Measurements from ENCODE around the gene ZNF808. TPM values are rescaled to one million over a fixed set of nuclear protein-coding genes. Genes with fewer than 3 reads are reported as not detected.
"Not testable (repeated sequence)": the region's sequence is repeated elsewhere in the genome, so short reads cannot be mapped to it uniquely, and the experiment has no call there.

Gene ZNF808
- total RNA-seq, 1 experiment from 2014 or later, result 39.7 TPM

DNA sequence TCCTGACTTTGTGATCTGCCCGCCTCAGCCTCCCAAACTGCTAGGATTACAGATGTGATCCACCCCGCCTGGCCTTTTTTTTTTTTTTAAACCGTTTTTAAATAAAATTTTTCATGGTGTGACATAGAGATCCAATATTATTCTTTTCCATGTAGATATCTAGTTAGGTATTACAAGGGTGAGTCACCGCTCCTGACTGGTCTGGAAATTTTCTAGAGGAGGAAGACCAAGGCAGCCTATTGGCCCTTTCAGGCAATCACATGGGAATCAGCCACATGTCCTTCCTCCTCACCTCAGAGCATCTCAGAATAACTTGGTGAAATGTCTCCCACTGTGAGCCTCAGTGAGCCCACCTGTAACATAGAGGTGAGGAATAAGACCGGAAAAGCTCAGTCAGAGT lies 13.7 kb downstream of the ZNF808 start:
- H3K4me2 ChIP-seq (ENCODE audit: low read depth, low read length, poor library complexity, severe bottlenecking); H3K9me2 ChIP-seq (replicated peaks; ENCODE audit: insufficient read depth, low read length); H3K9ac ChIP-seq (ENCODE audit: low read length); H3K27ac ChIP-seq (ENCODE audit: low read length); H3K4me3 ChIP-seq (ENCODE audit: low read length); H3K4me1 ChIP-seq (ENCODE audit: low read length); H3K27me3 ChIP-seq (ENCODE audit: low read length); H3K9me3 ChIP-seq (ENCODE audit: low read length); DNase-seq; H4K20me1 ChIP-seq (ENCODE audit: insufficient read depth, low read depth, low read length); H2AFZ ChIP-seq (ENCODE audit: low read length): not testable (repeated sequence)
- Histone ChIP-seq H3K36me3 (ENCODE audit: insufficient read depth, low read length) (peaks cover 78% of the 10 kb centered on the region), H3K79me2 (ENCODE audit: low read length) (peaks cover 85% of the 10 kb centered on the region)

DNA sequence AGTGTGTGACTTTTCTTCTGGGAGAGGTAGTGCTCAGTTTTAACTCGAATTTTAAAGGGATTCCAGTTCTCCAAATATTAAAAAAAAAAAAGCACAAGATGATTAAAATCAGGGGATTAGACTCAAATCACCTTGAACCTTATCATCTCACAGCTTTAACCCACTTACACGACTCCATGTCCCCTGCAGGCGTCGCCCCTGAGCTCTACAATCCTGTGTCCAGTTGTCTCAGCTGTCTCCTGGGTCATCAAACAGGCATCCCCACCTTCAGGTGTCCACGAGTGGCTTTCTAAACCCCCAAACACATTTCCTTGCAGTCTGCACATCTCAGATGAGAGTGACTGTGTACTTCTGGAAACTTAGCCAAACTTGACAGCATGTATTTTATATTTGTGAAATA lies 14.1 kb downstream of the ZNF808 start:
- Histone ChIP-seq H3K4me1 (ENCODE audit: low read length) (0 out of 2 replicates have a peak, but pooled peaks cover under 1% of the 10 kb centered on the region), H3K36me3 (ENCODE audit: insufficient read depth, low read length) (peaks cover 82% of the 10 kb centered on the region), H3K9me3 (ENCODE audit: low read length) (peaks cover 9% of the 10 kb centered on the region), H3K9me2 (replicated peaks; ENCODE audit: insufficient read depth, low read length) (no peaks in the 10 kb centered on the region), H3K4me3 (ENCODE audit: low read length) (no peak overlapping the region), H4K20me1 (ENCODE audit: insufficient read depth, low read depth, low read length) (no peaks in the 10 kb centered on the region), H3K4me2 (ENCODE audit: low read depth, low read length, poor library complexity, severe bottlenecking) (no peak overlapping the region), H3K79me2 (ENCODE audit: low read length) (peaks cover 83% of the 10 kb centered on the region), H3K27ac (ENCODE audit: low read length) (no peak overlapping the region), H2AFZ (ENCODE audit: low read length) (no peak overlapping the region), H3K27me3 (ENCODE audit: low read length) (no peaks in the 10 kb centered on the region), H3K9ac (ENCODE audit: low read length) (no peak overlapping the region)
- DNase-seq, result no peak

DNA sequence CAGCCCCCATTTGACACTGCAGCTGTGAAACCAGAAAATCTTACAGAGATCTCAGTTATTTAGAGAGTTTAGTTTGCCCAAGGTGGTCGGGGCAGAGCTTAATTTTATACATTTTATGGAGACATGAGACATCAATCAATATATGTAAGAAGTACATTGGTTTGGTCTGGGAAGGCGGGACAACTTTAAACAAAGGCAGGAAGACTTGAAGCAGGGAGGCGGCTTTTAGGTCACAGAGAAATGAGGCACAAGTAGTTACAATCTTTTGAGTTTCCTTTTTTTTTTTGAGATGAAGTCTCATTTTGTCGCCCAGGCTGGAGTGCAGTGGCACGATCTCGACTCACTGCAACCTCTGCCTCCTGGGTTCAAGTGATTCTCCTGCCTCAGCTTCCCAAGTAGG lies 15.1 kb downstream of the ZNF808 start:
- H3K9me2 ChIP-seq (replicated peaks; ENCODE audit: insufficient read depth, low read length); H4K20me1 ChIP-seq (ENCODE audit: insufficient read depth, low read depth, low read length); H3K9me3 ChIP-seq (ENCODE audit: low read length); DNase-seq; H3K4me2 ChIP-seq (ENCODE audit: low read depth, low read length, poor library complexity, severe bottlenecking); H3K4me1 ChIP-seq (ENCODE audit: low read length); H3K27ac ChIP-seq (ENCODE audit: low read length); H3K27me3 ChIP-seq (ENCODE audit: low read length); H3K9ac ChIP-seq (ENCODE audit: low read length); H2AFZ ChIP-seq (ENCODE audit: low read length); H3K4me3 ChIP-seq (ENCODE audit: low read length): not testable (repeated sequence)
- H3K79me2 ChIP-seq (ENCODE audit: low read length), result peaks cover 77% of the 10 kb centered on the region
- H3K36me3 ChIP-seq (ENCODE audit: insufficient read depth, low read length), result peaks cover 86% of the 10 kb centered on the region

DNA sequence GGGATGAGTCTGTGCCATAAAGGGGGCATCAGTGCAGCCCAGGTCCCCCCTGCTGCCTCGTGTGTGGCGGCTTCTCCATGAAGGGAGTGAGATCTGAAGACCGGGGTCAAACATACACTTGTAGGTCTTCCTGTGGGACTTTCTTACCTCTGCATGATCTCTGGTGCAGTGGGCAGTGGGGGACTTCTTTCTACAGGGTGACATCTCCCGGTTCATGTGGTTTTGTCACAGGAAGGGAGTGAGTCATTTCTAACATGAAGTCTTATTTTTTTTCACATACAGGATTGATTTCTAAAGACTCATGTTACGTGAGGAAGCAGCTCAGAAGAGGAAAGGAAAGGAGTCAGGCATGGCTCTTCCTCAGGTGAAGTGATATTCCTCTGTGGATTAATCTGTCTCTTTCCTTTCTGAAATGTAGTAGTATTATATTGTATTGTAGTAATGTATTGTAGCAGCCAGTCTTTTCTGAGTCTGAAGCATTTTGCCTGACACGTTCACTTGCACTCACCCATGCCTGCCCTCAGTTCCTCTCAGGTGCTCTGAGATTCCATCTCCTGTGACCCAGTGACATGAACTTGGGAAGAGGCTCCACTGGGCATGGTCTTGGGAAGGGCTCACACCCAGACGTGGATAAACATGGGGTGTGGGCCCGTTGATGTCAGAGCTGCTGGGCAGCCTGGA lies 15.7 kb downstream of the ZNF808 start:
- no peak for DNase-seq
- no peaks in the 10 kb centered on the region for H3K4me1 ChIP-seq (ENCODE audit: low read length)
- no peak overlapping the region for H2AFZ ChIP-seq (ENCODE audit: low read length)
- no peaks in the 10 kb centered on the region for H4K20me1 ChIP-seq (ENCODE audit: insufficient read depth, low read depth, low read length)
- H3K36me3 ChIP-seq (ENCODE audit: insufficient read depth, low read length), result peaks cover 90% of the 10 kb centered on the region
- no peaks in the 10 kb centered on the region for H3K9me2 ChIP-seq (replicated peaks; ENCODE audit: insufficient read depth, low read length)
- H3K4me3 ChIP-seq (ENCODE audit: low read length), result no peak overlapping the region
- no peaks in the 10 kb centered on the region for H3K27me3 ChIP-seq (ENCODE audit: low read length)
- no peak overlapping the region for H3K27ac ChIP-seq (ENCODE audit: low read length)
- H3K79me2 ChIP-seq (ENCODE audit: low read length), result peaks cover 72% of the 10 kb centered on the region
- no peak overlapping the region for H3K9ac ChIP-seq (ENCODE audit: low read length)
- no peak overlapping the region for H3K4me2 ChIP-seq (ENCODE audit: low read depth, low read length, poor library complexity, severe bottlenecking)
- peaks cover 9% of the 10 kb centered on the region for H3K9me3 ChIP-seq (ENCODE audit: low read length)

DNA sequence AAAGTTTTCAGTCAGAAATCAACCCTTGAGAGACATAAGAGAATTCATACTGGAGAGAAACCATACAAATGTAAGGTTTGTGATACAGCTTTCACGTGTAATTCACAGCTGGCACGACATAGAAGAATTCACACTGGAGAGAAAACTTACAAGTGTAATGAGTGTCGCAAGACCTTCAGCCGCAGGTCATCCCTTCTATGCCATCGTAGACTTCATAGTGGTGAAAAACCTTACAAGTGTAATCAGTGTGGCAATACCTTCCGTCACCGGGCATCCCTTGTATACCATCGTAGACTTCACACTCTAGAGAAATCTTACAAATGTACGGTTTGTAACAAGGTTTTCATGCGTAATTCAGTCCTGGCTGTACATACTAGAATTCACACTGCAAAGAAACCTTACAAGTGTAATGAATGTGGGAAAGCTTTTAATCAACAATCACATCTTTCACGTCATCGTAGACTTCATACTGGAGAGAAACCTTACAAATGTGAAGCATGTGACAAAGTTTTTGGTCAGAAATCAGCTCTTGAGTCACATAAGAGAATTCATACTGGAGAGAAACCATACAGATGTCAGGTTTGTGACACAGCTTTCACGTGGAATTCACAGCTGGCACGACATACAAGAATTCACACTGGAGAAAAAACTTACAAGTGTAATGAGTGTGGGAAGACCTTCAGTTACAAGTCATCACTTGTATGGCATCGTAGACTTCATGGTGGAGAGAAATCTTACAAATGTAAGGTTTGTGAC lies 26.9 kb downstream of the ZNF808 start:
- Histone ChIP-seq H3K4me1 (ENCODE audit: low read length) (no peaks in the 10 kb centered on the region), H3K27ac (ENCODE audit: low read length) (no peak overlapping the region), H2AFZ (ENCODE audit: low read length) (no peak overlapping the region), H3K9ac (ENCODE audit: low read length) (no peak overlapping the region), H3K36me3 (ENCODE audit: insufficient read depth, low read length) (peaks cover 88% of the 10 kb centered on the region), H3K9me3 (ENCODE audit: low read length) (peaks cover 63% of the 10 kb centered on the region), H3K27me3 (ENCODE audit: low read length) (no peaks in the 10 kb centered on the region), H4K20me1 (ENCODE audit: insufficient read depth, low read depth, low read length) (no peaks in the 10 kb centered on the region), H3K4me2 (ENCODE audit: low read depth, low read length, poor library complexity, severe bottlenecking) (no peak overlapping the region), H3K9me2 (replicated peaks; ENCODE audit: insufficient read depth, low read length) (no peaks in the 10 kb centered on the region), H3K4me3 (ENCODE audit: low read length) (no peak overlapping the region), H3K79me2 (ENCODE audit: low read length) (peaks cover 30% of the 10 kb centered on the region)
- no peak for DNase-seq

DNA sequence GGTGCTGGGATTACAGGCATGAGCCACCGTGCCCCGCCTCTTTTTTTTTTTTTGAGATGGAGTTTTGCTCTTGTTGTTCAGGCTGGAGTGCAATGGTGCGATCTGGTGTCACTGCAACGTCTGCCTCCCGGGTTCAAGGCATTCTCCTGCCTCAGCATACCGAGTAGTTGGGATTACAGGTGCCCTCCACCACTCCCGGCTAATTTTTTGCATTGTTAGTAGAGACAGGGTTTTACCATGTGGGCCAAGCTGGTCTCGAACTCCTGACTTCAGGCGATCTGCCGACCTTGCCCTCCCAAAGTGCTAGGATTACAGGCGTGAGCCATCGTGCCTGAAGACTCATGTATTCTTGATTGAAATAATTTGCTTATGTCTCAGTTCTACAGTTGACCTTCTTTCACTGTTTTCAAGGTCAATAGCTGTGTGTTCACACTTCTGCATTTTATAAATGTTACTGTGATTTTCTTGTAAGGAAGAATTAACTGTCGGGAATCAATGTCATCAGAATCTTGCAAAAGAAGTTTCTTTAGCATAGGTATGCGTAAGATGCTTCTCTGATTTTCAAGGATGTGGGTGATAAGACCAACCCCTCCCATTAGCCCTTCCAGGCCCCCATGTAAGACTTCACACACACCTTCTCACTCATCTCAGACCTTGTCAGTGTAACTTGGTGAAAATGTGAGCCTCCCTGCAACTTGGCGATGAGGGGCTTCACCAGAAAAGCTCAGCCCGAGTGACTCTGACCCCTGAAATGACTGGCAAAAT lies 29.9 kb downstream of the ZNF808 start:
- Histone ChIP-seq H3K36me3 (ENCODE audit: insufficient read depth, low read length) (peaks cover 84% of the 10 kb centered on the region), H3K79me2 (ENCODE audit: low read length) (peaks cover 31% of the 10 kb centered on the region), H3K4me1 (ENCODE audit: low read length) (no peaks in the 10 kb centered on the region), H3K4me3 (ENCODE audit: low read length) (no peak overlapping the region), H3K9me3 (ENCODE audit: low read length) (peaks cover 46% of the 10 kb centered on the region), H3K9me2 (replicated peaks; ENCODE audit: insufficient read depth, low read length) (no peaks in the 10 kb centered on the region), H3K4me2 (ENCODE audit: low read depth, low read length, poor library complexity, severe bottlenecking) (no peak overlapping the region), H3K9ac (ENCODE audit: low read length) (no peak overlapping the region), H3K27ac (ENCODE audit: low read length) (no peak overlapping the region), H3K27me3 (ENCODE audit: low read length) (no peaks in the 10 kb centered on the region), H2AFZ (ENCODE audit: low read length) (no peak overlapping the region), H4K20me1 (ENCODE audit: insufficient read depth, low read depth, low read length) (no peaks in the 10 kb centered on the region)
- DNase-seq, result no peak

DNA sequence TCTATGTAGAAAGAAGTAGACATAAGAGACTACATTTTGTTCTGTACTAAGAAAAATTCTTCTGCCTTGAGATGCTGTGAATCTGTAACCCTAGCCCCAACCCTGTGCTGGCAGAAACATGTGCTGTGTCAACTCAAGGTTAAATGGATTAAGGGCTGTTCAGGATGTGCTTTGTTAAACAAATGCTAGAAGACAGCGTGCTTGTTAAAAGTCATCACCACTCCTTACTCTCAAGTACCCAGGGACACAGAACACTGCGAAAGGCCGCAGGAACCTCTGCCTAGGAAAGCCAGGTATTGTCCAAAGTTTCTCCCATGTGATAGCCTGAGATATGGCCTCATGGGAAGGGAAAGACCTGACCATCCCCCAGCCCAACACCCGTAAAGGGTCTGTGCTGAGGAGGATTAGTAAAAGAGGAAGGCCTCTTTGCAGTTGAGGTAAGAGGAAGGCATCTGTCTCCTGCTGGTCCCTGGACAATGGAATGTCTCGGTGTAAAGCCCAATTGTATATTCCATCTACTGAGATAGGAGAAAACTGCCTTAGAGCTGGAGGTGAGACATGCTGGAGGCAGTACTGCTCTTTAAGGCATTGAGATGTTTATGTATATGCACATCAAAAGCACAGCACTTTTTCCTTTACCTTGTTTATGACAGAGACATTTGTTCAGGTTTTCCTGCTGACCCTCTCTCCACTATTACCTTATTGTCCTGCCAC lies 31.4 kb downstream of the ZNF808 start:
- H3K27me3 ChIP-seq (ENCODE audit: low read length); H3K4me2 ChIP-seq (ENCODE audit: low read depth, low read length, poor library complexity, severe bottlenecking); DNase-seq; H3K27ac ChIP-seq (ENCODE audit: low read length); H2AFZ ChIP-seq (ENCODE audit: low read length); H3K4me3 ChIP-seq (ENCODE audit: low read length); H3K4me1 ChIP-seq (ENCODE audit: low read length); H3K9ac ChIP-seq (ENCODE audit: low read length); H3K9me2 ChIP-seq (replicated peaks; ENCODE audit: insufficient read depth, low read length); H4K20me1 ChIP-seq (ENCODE audit: insufficient read depth, low read depth, low read length): not testable (repeated sequence)
- H3K79me2 ChIP-seq (ENCODE audit: low read length), result peaks cover 31% of the 10 kb centered on the region
- H3K36me3 ChIP-seq (ENCODE audit: insufficient read depth, low read length), result peaks cover 83% of the 10 kb centered on the region
- peaks cover 32% of the 10 kb centered on the region for H3K9me3 ChIP-seq (ENCODE audit: low read length)

DNA sequence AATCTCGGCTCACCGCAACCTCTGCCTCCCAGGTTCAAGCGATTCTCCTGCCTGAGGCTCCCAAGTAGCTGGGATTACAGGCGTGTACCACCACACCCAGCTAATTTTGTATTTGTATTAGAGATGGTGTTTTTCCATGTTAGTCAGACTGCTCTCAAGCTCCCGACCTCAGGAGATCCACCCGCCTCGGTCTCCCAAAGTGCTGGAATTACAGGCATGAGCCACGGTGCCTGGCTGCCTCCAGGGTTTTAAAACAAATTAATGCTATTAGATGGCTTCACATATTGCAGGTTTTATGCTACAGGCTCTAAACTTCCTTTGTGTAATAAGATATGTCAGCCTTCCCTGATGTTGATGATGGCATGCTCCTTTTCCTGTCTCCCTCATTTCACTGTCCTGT lies 34.1 kb downstream of the ZNF808 start:
- H3K9me3 ChIP-seq (ENCODE audit: low read length), result peaks cover 11% of the 10 kb centered on the region; the same call in 1 of the 2 replicates

More for the DNA sequence above, 34.1 kb downstream of the ZNF808 start:
- Histone ChIP-seq H3K36me3 (ENCODE audit: insufficient read depth, low read length) (peaks cover 63% of the 10 kb centered on the region), H3K79me2 (ENCODE audit: low read length) (peaks cover 26% of the 10 kb centered on the region)
- H3K4me3 ChIP-seq (ENCODE audit: low read length); H3K27me3 ChIP-seq (ENCODE audit: low read length); H4K20me1 ChIP-seq (ENCODE audit: insufficient read depth, low read depth, low read length); H2AFZ ChIP-seq (ENCODE audit: low read length); H3K4me2 ChIP-seq (ENCODE audit: low read depth, low read length, poor library complexity, severe bottlenecking); H3K9me2 ChIP-seq (replicated peaks; ENCODE audit: insufficient read depth, low read length); DNase-seq; H3K27ac ChIP-seq (ENCODE audit: low read length); H3K4me1 ChIP-seq (ENCODE audit: low read length); H3K9ac ChIP-seq (ENCODE audit: low read length): not testable (repeated sequence)

Data from Karpas-422 (cell line).